Activated CD4-positive, alpha-beta T cell treated with anti-CD3 and anti-CD28 coated beads for 24 hours (primary cell): ENCODE data around the gene EDC3.
"Not testable (repeated sequence)": the region's sequence is repeated elsewhere in the genome, so short reads cannot be mapped to it uniquely, and the experiment has no call there.

Experiments
- DNase-seq, 2 donors: peaks; one replicate each; pipeline ENCODE4 v3.0.0-alpha.2; 2020; ENCODE audit warnings: low read depth in 2 of 2

The EDC3 gene

GRCh38 chr15:74648051-74648842, 47.6 kb downstream of the EDC3 start:
- DNase-seq, result no peak

GRCh38 chr15:74646480-74646879, 49.3 kb downstream of the EDC3 start:
- DNase-seq, result no peak

DNA sequence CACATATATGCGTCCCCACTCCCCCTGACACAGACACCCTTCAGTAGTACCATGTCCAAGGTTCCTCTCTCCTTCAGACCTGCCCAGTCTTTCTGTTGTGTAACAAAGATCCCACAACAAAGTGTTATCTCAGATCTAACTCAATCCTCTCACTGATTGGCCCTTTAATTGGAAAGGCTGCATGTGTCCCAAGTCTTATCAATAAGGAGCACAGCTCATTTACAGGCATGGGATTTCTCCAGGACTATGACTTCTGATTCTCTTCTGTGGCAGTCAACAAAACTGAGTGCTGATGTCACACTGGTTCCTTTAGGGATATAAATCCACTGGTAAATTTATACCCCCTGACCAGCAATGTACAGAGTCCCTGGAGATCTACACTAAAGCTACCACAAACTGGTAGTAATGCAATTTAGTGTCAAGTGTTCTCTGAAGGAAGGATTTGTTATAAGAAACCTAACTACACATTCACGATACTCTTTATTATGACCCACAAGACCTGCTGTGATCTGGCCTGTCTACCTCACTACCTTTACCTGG, 52.1 kb downstream of the EDC3 start:
- DNase-seq, result no peak

DNA sequence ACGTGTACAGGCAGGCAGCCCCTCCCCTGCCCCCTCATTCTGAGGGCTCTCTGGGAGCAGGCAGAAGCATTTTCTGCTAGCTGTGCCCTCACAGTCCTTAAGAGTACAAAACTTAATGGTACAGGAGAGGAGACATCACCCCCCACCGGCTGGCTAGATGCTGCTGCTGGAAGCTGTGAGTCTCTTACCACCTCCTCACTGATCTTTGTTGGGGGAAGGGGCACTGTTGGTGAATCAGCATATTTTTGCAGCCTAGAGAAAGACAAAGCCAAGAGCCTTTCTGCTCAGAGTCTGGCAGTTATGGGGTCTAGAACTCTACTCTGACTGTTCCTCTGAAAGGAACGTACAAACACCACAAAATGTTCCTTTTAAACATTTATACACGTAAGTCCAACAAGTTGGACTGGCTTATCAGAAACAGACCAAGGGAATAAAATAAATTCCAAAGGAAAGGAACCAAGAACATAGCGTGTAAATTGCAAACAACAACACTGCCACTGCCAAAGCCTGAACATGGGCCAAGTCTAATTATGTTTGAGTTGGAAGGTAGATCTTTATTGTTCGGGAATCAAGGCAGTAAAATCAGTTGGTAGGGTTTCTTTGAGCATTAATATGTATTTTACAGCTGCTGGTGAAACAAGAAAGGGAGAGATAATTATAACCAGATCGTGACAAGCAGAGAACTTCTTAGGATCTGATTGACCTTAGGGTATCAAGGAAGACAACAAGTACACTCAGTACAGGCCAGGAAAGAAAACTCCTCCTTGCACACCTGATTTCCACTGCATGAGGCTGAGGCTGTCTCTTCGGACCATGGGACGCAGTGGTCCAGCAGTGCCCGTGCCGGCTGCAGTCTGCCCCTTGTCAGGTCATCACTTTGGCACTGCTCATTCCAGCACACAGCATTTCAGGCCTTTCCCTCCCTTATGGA, 52.8 kb downstream of the EDC3 start:
- no peak for DNase-seq

DNA sequence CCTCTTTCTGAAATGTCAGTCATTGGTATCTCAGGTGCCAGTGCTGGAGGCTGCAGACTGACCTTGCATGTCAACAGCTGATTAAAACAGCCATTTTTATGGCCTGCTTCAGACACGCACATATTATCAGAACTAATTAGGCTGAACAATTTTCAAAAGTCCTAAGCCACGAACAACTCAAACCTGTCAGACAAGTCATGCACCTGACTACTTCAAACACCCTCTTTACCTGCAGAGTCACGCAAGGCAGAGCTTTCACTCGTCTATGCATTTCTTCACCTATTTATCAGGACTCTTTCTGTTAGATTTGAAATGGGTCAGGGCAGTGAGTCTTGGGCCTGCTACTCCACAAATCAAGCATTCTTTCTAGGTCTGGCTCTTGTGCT, 53.5 kb downstream of the EDC3 start:
- no peak for DNase-seq

- DNase-seq, result no peak
These were observed 54.7 kb downstream of the EDC3 start for GRCh38 chr15:74641151-74641550.

- DNase-seq, result no peak
These were observed 58.8 kb downstream of the EDC3 start for GRCh38 chr15:74636984-74637383.

- DNase-seq, result peak; percentile 54 to 68
These were observed 60.6 kb downstream of the EDC3 start for GRCh38 chr15:74635228-74635627.

- DNase-seq, result no peak
These were observed 62.0 kb downstream of the EDC3 start for GRCh38 chr15:74633781-74634180.

GRCh38 chr15:74632601-74633000, 63.2 kb downstream of the EDC3 start:
- DNase-seq, result no peak

DNA sequence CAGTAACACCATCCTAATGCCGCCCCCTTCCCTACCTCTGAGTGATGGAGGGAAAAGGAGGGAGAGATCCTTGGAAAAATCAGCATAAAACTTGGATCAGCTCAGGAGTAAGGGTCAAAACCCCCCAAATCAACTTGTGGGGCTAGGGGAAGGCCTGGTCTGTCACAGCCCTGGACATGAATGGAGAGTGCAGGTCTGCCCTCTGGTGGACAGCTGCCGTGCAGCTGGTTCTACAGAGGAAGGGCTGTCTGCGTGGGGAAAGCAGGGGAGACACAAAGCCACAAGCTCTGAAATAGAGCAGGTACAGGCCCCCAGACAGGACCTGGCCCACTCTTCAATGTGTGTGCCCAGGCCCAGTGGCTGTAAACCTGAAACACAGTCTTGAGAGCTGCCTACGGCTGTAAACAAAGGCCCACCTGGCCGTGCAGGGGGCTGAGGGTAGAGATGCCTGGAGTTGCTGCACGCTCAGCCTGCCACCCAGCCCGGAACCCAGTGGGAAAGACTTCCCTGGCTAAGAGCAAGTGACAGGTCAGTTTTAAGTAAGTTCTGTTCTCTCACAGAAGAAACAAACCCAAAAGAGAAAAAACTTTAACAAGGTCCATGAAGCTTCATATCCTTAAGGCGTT, 63.8 kb downstream of the EDC3 start:
- DNase-seq, result peak; percentile 31 to 49

DNA sequence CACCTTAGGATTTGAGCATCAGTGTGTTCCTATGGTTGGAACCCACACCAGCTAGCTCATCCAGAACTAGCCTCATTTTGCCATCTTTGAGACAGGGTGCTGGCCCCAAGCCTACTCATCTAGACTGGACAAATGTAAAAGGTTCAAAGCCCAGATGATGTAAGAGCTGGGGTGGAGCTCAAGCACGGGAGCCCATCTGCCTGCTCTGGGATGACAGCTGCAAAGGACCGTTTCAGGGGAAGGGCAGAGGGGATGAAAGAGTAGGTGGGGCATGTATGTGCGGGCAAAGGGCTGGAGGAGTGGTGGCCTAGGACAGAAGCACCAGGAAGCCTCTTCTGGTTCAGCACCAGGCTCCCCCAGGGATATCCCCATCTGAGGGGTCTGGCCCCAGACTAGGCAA, 64.4 kb downstream of the EDC3 start:
- DNase-seq, result no peak

DNA sequence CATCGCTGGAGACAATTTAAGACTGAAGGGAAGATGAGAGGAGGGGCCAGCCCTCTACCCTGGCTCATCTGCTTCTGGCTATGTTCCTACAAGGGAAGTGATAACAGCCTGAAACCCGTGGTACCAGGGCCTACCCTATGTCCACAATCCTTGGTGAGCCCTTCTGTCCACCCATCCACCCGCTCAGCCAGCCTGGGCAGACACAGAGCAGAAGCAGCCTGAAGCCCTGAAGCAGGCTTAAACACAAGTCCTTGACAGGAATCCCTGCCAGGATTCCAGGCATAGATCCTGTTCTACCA, 64.8 kb downstream of the EDC3 start:
- DNase-seq, result no peak

DNA sequence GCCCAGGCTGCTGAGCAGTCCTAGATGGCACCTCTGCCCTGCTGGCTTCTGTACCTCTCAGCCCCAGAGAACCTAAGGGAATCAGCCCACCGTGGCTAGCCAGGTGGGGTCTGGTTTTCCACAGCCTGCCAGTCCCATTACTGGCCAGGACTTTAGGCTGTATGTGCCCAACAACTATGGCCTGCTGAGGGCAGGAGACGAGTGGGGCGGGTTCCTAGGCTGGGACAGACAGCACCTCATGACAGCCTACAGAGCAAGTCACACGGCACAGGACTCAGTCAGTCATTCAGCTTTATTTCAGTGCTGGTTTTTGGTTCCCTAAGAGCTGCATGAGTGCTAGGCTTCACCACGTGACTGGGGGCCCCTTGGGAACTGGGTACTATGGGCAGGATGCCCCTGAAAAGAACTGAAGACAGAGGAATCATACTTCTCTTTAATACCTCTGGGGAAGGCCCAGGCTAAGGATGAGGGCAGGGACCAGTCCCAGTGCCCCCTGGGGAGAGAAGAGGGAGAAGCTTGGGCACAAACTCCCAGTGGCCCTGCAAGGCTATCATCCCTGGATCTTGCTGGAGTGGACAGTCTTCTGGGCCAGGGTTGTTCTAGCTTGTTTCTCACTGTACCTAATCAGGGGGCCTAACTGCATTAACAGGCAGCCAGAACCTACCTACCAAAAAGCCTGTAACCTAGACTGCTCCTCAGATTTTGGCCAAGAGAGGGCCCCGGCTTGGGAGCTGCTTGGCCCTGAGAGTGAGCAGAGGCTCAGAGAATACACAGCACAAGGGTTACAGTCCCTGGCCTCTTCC, 65.3 kb downstream of the EDC3 start:
- DNase-seq, result no peak

DNA sequence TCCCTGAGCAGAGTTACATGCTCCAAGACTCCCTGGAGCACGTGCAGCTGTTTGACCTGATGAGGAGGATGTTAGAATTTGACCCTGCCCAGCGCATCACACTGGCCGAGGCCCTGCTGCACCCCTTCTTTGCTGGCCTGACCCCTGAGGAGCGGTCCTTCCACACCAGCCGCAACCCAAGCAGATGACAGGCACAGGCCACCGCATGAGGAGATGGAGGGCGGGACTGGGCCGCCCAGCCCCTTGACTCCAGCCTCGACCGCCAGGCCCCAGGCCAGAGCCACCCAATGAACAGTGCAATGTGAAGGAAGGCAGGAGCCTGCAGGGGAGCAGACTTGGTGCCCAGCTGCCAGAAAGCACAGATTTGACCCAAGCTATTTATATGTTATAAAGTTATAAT, 66.1 kb downstream of the EDC3 start:
- not testable (repeated sequence) for DNase-seq

GRCh38 chr15:74628949-74629348, 66.9 kb downstream of the EDC3 start:
- no peak for DNase-seq

DNA sequence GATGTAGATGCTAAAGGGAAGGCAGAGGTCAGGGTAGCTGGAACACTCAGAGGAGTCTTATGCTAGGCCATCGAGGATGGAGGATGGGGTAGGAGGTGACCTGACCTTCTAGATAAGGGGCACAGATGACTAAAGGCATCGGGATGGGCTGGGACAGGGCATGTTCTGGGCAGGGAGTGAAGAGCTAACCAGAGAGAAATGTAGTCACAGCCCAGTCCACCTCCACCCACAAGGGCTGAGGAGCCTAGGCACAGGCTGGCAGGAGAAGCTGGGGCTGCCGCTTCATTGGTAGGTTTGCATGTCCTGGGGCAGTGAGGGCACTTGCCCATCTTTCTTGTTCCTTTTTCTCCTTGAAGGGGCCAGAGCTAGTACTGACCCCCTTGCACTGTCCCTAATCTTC, 67.6 kb downstream of the EDC3 start:
- no peak for DNase-seq

DNA sequence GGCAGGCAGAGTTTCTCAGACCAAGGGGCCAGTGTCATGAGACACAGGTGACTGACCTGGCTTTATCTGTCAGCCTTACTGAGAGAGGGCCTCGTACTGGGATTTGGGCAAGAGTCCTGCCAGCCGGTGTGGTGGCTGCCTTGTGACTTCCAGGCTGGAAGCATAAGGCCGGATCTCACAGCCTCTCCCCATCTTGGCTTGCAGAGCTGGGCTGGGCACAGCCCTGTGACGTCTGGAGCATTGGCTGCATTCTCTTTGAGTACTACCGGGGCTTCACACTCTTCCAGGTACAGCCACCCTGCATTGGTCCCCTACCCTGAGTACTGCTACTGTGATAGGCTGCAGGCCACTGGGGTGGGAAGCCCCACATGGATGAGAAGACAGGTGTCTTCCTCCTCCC, 68.1 kb downstream of the EDC3 start:
- no peak for DNase-seq

GRCh38 chr15:74626752-74627692, 68.8 kb downstream of the EDC3 start:
- no peak for DNase-seq

- DNase-seq, result no peak
These were observed 69.5 kb downstream of the EDC3 start for GRCh38 chr15:74626336-74626735.
